PC-9 (cell line): ENCODE data around the gene PFN2. TPM values are rescaled to one million over a fixed set of nuclear protein-coding genes. Genes with fewer than 3 reads are reported as not detected.

Experiments used
- BruUV-seq: library from RNA; stranded (reverse); fragments of 400-500 nt; replicated peaks from 2 replicates; lab custom pipeline; 2021; lab: Mats Ljungman, UMichigan
- CTCF ChIA-PET: fragments of 300-600 bp; sonication (Branson Sonifier 250); formaldehyde crosslinking; loops from one replicate; lab custom pipeline; 2022; ENCODE audit warnings: antibody characterized with exemption; lab: Charles Lee
- POLR2A ChIA-PET: fragments of 300-600 bp; sonication (Branson Sonifier 250); formaldehyde crosslinking; loops from one replicate; lab custom pipeline; 2022; ENCODE audit warnings: antibody characterized with exemption; ENCODE audit not compliant: unreplicated experiment; lab: Charles Lee
- DNase-seq, 2 experiments: peaks; one replicate each; pipeline versions ENCODE4 v3.0.0 to v3.0.0-alpha.2; 2015 to 2022; ENCODE audit warnings: mixed read lengths in 1 of 2
- H2AFZ ChIP-seq: fragments of 200-600 bp; sonication (generic); 2 replicates; pipeline ENCODE4 v1.8.1; 2017; ENCODE audit warnings: antibody characterized with exemption
- H3F3A ChIP-seq: fragments of 200-600 bp; sonication (generic); 2 replicates; pipeline ENCODE4 v1.8.1; 2017; ENCODE audit warnings: antibody characterized with exemption, mild to moderate bottlenecking, low read depth; ENCODE audit not compliant: insufficient read depth
- H3K27ac ChIP-seq: fragments of 200-600 bp; sonication (generic); 2 replicates; pipeline ENCODE4 v1.6.1; 2016; ENCODE audit warnings: mixed run types
- H3K27me3 ChIP-seq: fragments of 200-600 bp; sonication (generic); 2 replicates; pipeline ENCODE4 v1.6.1; 2016; ENCODE audit warnings: low read depth, mixed run types; ENCODE audit not compliant: insufficient read depth
- H3K36me3 ChIP-seq: fragments of 200-600 bp; sonication (generic); 2 replicates; pipeline ENCODE4 v1.6.1; 2016; ENCODE audit warnings: low read depth, mixed run types
- H3K4me1 ChIP-seq: fragments of 200-600 bp; sonication (generic); replicated peaks from 2 replicates; pipeline ENCODE4 v1.6.1; 2016; ENCODE audit warnings: mixed run types; ENCODE audit not compliant: insufficient read depth
- H3K4me2 ChIP-seq: fragments of 200-600 bp; sonication (generic); 2 replicates; pipeline ENCODE4 v1.6.1; 2017; ENCODE audit warnings: mixed run types
- H3K4me3 ChIP-seq: fragments of 200-600 bp; sonication (generic); 2 replicates; pipeline ENCODE4 v1.6.1; 2016; ENCODE audit warnings: mixed run types
- H3K79me2 ChIP-seq: fragments of 200-600 bp; sonication (generic); 2 replicates; pipeline ENCODE4 v1.6.1; 2017; ENCODE audit warnings: low read depth, mixed run types
- H3K9me2 ChIP-seq: fragments of 200-600 bp; sonication (generic); 2 replicates; pipeline ENCODE4 v1.8.1; 2017; ENCODE audit warnings: mild to moderate bottlenecking; ENCODE audit not compliant: insufficient read depth
- H3K9me3 ChIP-seq: fragments of 200-600 bp; sonication (generic); 2 replicates; pipeline ENCODE4 v1.8.1; 2016; ENCODE audit warnings: low read depth; ENCODE audit not compliant: insufficient read depth
- H4K20me1 ChIP-seq: fragments of 200-600 bp; sonication (generic); 2 replicates; pipeline ENCODE4 v1.8.1; 2017; ENCODE audit not compliant: insufficient read depth
- CTCF ChIP-seq: fragments of 200-600 bp; sonication (generic); conservative IDR thresholded peaks from 2 replicates; pipeline ENCODE4 v1.6.1; 2017; ENCODE audit warnings: mixed run types, antibody characterized with exemption, mild to moderate bottlenecking, moderate library complexity
- EZH2 ChIP-seq: fragments of 200-600 bp; sonication (generic); IDR thresholded peaks from 2 replicates; pipeline ENCODE4 v1.8.0; 2017; ENCODE audit warnings: antibody characterized with exemption, low read depth
- intact Hi-C: fragments of 100-400 bp; cut with micrococcal nuclease; formaldehyde crosslinking; loops from one replicate; pipeline ENCODE4 v1.10.0; 2022; ENCODE audit not compliant: unreplicated experiment
- total RNA-seq: library from RNA; stranded (reverse); gene quantifications from 2 replicates; pipeline ENCODE4 v1.2.3, GENCODE V29; 2021

The PFN2 gene
- total RNA-seq, 1 experiment from 2014 or later = 187 TPM

- POLR2A ChIA-PET = no interaction called here
- H3K4me2 ChIP-seq = no peak overlapping the region
- no peak for DNase-seq
Observed at GRCh38 chr3:149934524-149934923, 36.2 kb downstream of the PFN2 start.

GRCh38 chr3:149933858-149934257, 36.8 kb downstream of the PFN2 start:
- Histone ChIP-seq H4K20me1 (0 out of 2 replicates have a peak, but pooled peaks cover 4% of the 10 kb centered on the region), H3K4me2 (no peak overlapping the region), H3F3A (peaks cover 11% of the 10 kb centered on the region; the same call in 1 of the 2 replicates), H3K27ac (no peak overlapping the region), H3K4me1 (no peaks in the 10 kb centered on the region), H3K9me3 (no peaks in the 10 kb centered on the region; the same call in 1 of the 2 replicates), H3K27me3 (no peaks in the 10 kb centered on the region), H2AFZ (no peak overlapping the region), H3K9me2 (no peaks in the 10 kb centered on the region), H3K79me2 (no peaks in the 10 kb centered on the region; the same call in 1 of the 2 replicates), H3K4me3 (no peak overlapping the region), H3K36me3 (peaks cover 4% of the 10 kb centered on the region; the same call in 1 of the 2 replicates)
- ChIA-PET CTCF (no interaction called here), POLR2A (no interaction called here)
- intact Hi-C loops = loop anchor here (10.0 kb wide), 4 partner anchors 169 to 1211 kb away; no protein-coding TSS in a partner anchor
- no TSS peak for BruUV-seq
- DNase-seq = no peak
- TF ChIP-seq CTCF = no peak
- TF ChIP-seq EZH2 = no peak

More at GRCh38 chr3:149934524-149934923, 36.2 kb downstream of the PFN2 start:
- CTCF ChIA-PET = no interaction called here
- intact Hi-C loops = loop anchor here (10.0 kb wide), 4 partner anchors 170 to 1210 kb away; no protein-coding TSS in a partner anchor
- Histone ChIP-seq H3K9me2 (no peaks in the 10 kb centered on the region), H3K4me1 (no peaks in the 10 kb centered on the region), H3K27ac (no peak overlapping the region), H3K27me3 (no peaks in the 10 kb centered on the region), H4K20me1 (0 out of 2 replicates have a peak, but pooled peaks cover 4% of the 10 kb centered on the region), H3F3A (peaks cover 14% of the 10 kb centered on the region; the same call in 1 of the 2 replicates), H3K36me3 (peaks cover 4% of the 10 kb centered on the region; the same call in 1 of the 2 replicates), H2AFZ (no peak overlapping the region), H3K79me2 (no peaks in the 10 kb centered on the region; the same call in 1 of the 2 replicates), H3K4me3 (no peak overlapping the region), H3K9me3 (no peaks in the 10 kb centered on the region; the same call in 1 of the 2 replicates)
- no TSS peak for BruUV-seq
- no peak for TF ChIP-seq EZH2

- no peaks in the 10 kb centered on the region; the same call in 1 of the 2 replicates for H3K79me2 ChIP-seq
- ChIA-PET CTCF (no interaction called here), POLR2A (no interaction called here)
- peaks cover 11% of the 10 kb centered on the region; the same call in 1 of the 2 replicates for H3F3A ChIP-seq
- no peak overlapping the region for H3K4me3 ChIP-seq
- H3K36me3 ChIP-seq = peaks cover 4% of the 10 kb centered on the region; the same call in 1 of the 2 replicates
- H3K9me3 ChIP-seq = no peaks in the 10 kb centered on the region; the same call in 1 of the 2 replicates
- no peak for DNase-seq
- H3K4me1 ChIP-seq = no peaks in the 10 kb centered on the region
- no TSS peak for BruUV-seq
- intact Hi-C loops = loop anchor here (10.0 kb wide), 4 partner anchors 168 to 1212 kb away; no protein-coding TSS in a partner anchor
- H3K9me2 ChIP-seq = no peaks in the 10 kb centered on the region
- no peaks in the 10 kb centered on the region for H3K27me3 ChIP-seq
- no peak overlapping the region for H2AFZ ChIP-seq
- TF ChIP-seq CTCF (no peak), EZH2 (no peak)
- no peak overlapping the region for H3K27ac ChIP-seq
- H4K20me1 ChIP-seq = 0 out of 2 replicates have a peak, but pooled peaks cover 4% of the 10 kb centered on the region
- no peak overlapping the region for H3K4me2 ChIP-seq
Observed at GRCh38 chr3:149933008-149933407, 37.7 kb downstream of the PFN2 start.
